Activated CD4-positive, alpha-beta T cell treated with anti-CD3 and anti-CD28 coated beads, Interleukin-2, amount 10 ng/mL, durations not matched to agents 24 days and 14 days (primary cell): ENCODE results near the gene ANKS3. TPM values are rescaled to one million over a fixed set of nuclear protein-coding genes. Genes with fewer than 3 reads are reported as not detected.
A peak's percentile ranks its signal among the peaks of the same experiment; 100 is the strongest.
"Not testable (repeated sequence)": the region's sequence is repeated elsewhere in the genome, so short reads cannot be mapped to it uniquely, and the experiment has no call there.

ENCODE experiments used
- DNase-seq: peaks from one replicate; pipeline ENCODE4 v3.0.0; 2022
- H3K27ac Mint-ChIP-seq: one replicate; pipeline ENCODE4 v1.8.0; 2022; ENCODE audit warnings: mild to moderate bottlenecking, mixed read lengths
- H3K27me3 Mint-ChIP-seq: one replicate; pipeline ENCODE4 v1.8.0; 2022; ENCODE audit warnings: mixed read lengths
- H3K36me3 Mint-ChIP-seq: one replicate; pipeline ENCODE4 v1.8.0; 2022; ENCODE audit warnings: low read depth, mild to moderate bottlenecking, mixed read lengths
- H3K4me1 Mint-ChIP-seq: one replicate; pipeline ENCODE4 v1.8.0; 2021; ENCODE audit warnings: mixed read lengths
- H3K4me3 Mint-ChIP-seq: one replicate; pipeline ENCODE4 v1.8.0; 2022; ENCODE audit warnings: mild to moderate bottlenecking, moderate library complexity, mixed read lengths
- H3K9me3 Mint-ChIP-seq: one replicate; pipeline ENCODE4 v1.8.0; 2021; ENCODE audit warnings: mixed read lengths
- intact Hi-C: fragments of 100-400 bp; cut with micrococcal nuclease; formaldehyde crosslinking; loops from one replicate; pipeline ENCODE4 v1.15.1; 2023
- total RNA-seq: library from RNA; stranded (reverse); gene quantifications from 2 replicates; pipeline ENCODE4 v1.2.3, GENCODE V29; 2022

Gene ANKS3
- total RNA-seq, 1 donor from 2014 or later, result 21.8 TPM

- peak overlapping the region; percentile 58 for H3K27ac Mint-ChIP-seq
- H3K36me3 Mint-ChIP-seq, result peaks cover 6% of the 10 kb centered on the region
- H3K27me3 Mint-ChIP-seq, result no peaks in the 10 kb centered on the region
- DNase-seq, result no peak
- H3K4me1 Mint-ChIP-seq, result peaks cover 14% of the 10 kb centered on the region
- H3K9me3 Mint-ChIP-seq, result no peaks in the 10 kb centered on the region
- intact Hi-C loops, result no loop called here
- no peak overlapping the region for H3K4me3 Mint-ChIP-seq
These were observed 14.0 kb upstream of the ANKS3 start for GRCh38 chr16:4747906-4748681.

GRCh38 chr16:4746991-4747574 is 13.0 kb upstream of the ANKS3 start:
- H3K27me3 Mint-ChIP-seq, result no peaks in the 10 kb centered on the region
- no peak for DNase-seq
- H3K36me3 Mint-ChIP-seq, result peaks cover 6% of the 10 kb centered on the region
- no peak overlapping the region for H3K27ac Mint-ChIP-seq
- no peaks in the 10 kb centered on the region for H3K9me3 Mint-ChIP-seq
- no peak overlapping the region for H3K4me3 Mint-ChIP-seq
- peaks cover 15% of the 10 kb centered on the region for H3K4me1 Mint-ChIP-seq
- intact Hi-C loops, result no loop called here

GRCh38 chr16:4746215-4746614 is 12.1 kb upstream of the ANKS3 start:
- Mint-ChIP-seq H3K4me3 (no peak overlapping the region), H3K27ac (no peak overlapping the region), H3K4me1 (peaks cover 15% of the 10 kb centered on the region), H3K9me3 (no peaks in the 10 kb centered on the region), H3K36me3 (peaks cover 2% of the 10 kb centered on the region), H3K27me3 (no peaks in the 10 kb centered on the region)
- intact Hi-C loops, result no loop called here
- no peak for DNase-seq

GRCh38 chr16:4745274-4745569 is 11.2 kb upstream of the ANKS3 start:
- Mint-ChIP-seq H3K4me1 (peaks cover 15% of the 10 kb centered on the region), H3K9me3 (no peaks in the 10 kb centered on the region), H3K27ac (no peak overlapping the region), H3K4me3 (no peak overlapping the region), H3K36me3 (no peaks in the 10 kb centered on the region), H3K27me3 (no peaks in the 10 kb centered on the region)
- DNase-seq, result no peak
- intact Hi-C loops, result no loop called here

- no peak overlapping the region for H3K4me3 Mint-ChIP-seq
- peaks cover 15% of the 10 kb centered on the region for H3K4me1 Mint-ChIP-seq
- no peak overlapping the region for H3K27ac Mint-ChIP-seq
- no peaks in the 10 kb centered on the region for H3K36me3 Mint-ChIP-seq
- DNase-seq, result no peak
- H3K9me3 Mint-ChIP-seq, result no peaks in the 10 kb centered on the region
- no peaks in the 10 kb centered on the region for H3K27me3 Mint-ChIP-seq
- intact Hi-C loops, result no loop called here
These were observed 10.6 kb upstream of the ANKS3 start for GRCh38 chr16:4744555-4745273.

- no peaks in the 10 kb centered on the region for H3K9me3 Mint-ChIP-seq
- H3K27me3 Mint-ChIP-seq, result no peaks in the 10 kb centered on the region
- peaks cover 11% of the 10 kb centered on the region for H3K4me1 Mint-ChIP-seq
- no peak for DNase-seq
- H3K4me3 Mint-ChIP-seq, result peak overlapping the region; percentile 71
- H3K27ac Mint-ChIP-seq, result no peak overlapping the region
- H3K36me3 Mint-ChIP-seq, result no peaks in the 10 kb centered on the region
- intact Hi-C loops, result no loop called here
These were observed 9.3 kb upstream of the ANKS3 start for GRCh38 chr16:4743226-4743878.

GRCh38 chr16:4738370-4738769 is 4.3 kb upstream of the ANKS3 start:
- H3K27ac Mint-ChIP-seq, H3K27me3 Mint-ChIP-seq, H3K9me3 Mint-ChIP-seq, DNase-seq, intact Hi-C loops, H3K4me3 Mint-ChIP-seq, H3K36me3 Mint-ChIP-seq: not testable (repeated sequence)
- H3K4me1 Mint-ChIP-seq, result peaks cover 12% of the 10 kb centered on the region

GRCh38 chr16:4737545-4737944 is 3.5 kb upstream of the ANKS3 start:
- intact Hi-C loops, result no loop called here
- Mint-ChIP-seq H3K27ac (no peak overlapping the region), H3K4me3 (no peak overlapping the region), H3K9me3 (no peaks in the 10 kb centered on the region), H3K36me3 (no peaks in the 10 kb centered on the region), H3K4me1 (peaks cover 13% of the 10 kb centered on the region), H3K27me3 (no peaks in the 10 kb centered on the region)
- DNase-seq, result no peak

- Mint-ChIP-seq H3K27ac (no peak overlapping the region), H3K4me3 (no peak overlapping the region), H3K27me3 (no peaks in the 10 kb centered on the region), H3K4me1 (peaks cover 13% of the 10 kb centered on the region), H3K36me3 (no peaks in the 10 kb centered on the region), H3K9me3 (no peaks in the 10 kb centered on the region)
- intact Hi-C loops, result no loop called here
- no peak for DNase-seq
These were observed 2.5 kb upstream of the ANKS3 start for GRCh38 chr16:4736546-4736945.

- Mint-ChIP-seq H3K9me3 (no peaks in the 10 kb centered on the region), H3K4me1 (peaks cover 13% of the 10 kb centered on the region), H3K27me3 (no peaks in the 10 kb centered on the region), H3K36me3 (peaks cover 2% of the 10 kb centered on the region), H3K4me3 (peak overlapping the region; percentile 93), H3K27ac (peak overlapping the region; percentile 91)
- intact Hi-C loops, result loop anchor here (1.0 to 2.0 kb wide), 5 partner anchors 32 to 222 kb away; partner anchors contain the start of genes NUDT16L1, ROGDI and ZNF500
- peak; percentile 98 for DNase-seq
These were observed 862 bp upstream of the ANKS3 start for GRCh38 chr16:4734730-4735535.

GRCh38 chr16:4733747-4734062 is 366 bp downstream of the ANKS3 start:
- DNase-seq, result no peak

GRCh38 chr16:4733211-4733742 is 794 bp downstream of the ANKS3 start:
- intact Hi-C loops, result no loop called here
- Mint-ChIP-seq H3K27ac (peak overlapping the region; percentile 39), H3K36me3 (peaks cover 7% of the 10 kb centered on the region), H3K4me3 (peak overlapping the region; percentile 93), H3K27me3 (no peaks in the 10 kb centered on the region), H3K9me3 (no peaks in the 10 kb centered on the region), H3K4me1 (peaks cover 13% of the 10 kb centered on the region)
- DNase-seq, result peak; percentile 61

More at GRCh38 chr16:4733747-4734062, 366 bp downstream of the ANKS3 start:
- H3K4me3 Mint-ChIP-seq, result peak overlapping the region; percentile 93
- H3K36me3 Mint-ChIP-seq, result peaks cover 5% of the 10 kb centered on the region
- H3K27ac Mint-ChIP-seq, result peak overlapping the region; percentile 67
- no peaks in the 10 kb centered on the region for H3K27me3 Mint-ChIP-seq
- no peaks in the 10 kb centered on the region for H3K9me3 Mint-ChIP-seq
- H3K4me1 Mint-ChIP-seq, result peaks cover 13% of the 10 kb centered on the region
- intact Hi-C loops, result loop anchor here (1.0 to 2.0 kb wide), 5 partner anchors 34 to 223 kb away; partner anchors contain the start of genes NUDT16L1, ROGDI and ZNF500

GRCh38 chr16:4729876-4730275 is 4.2 kb downstream of the ANKS3 start:
- Mint-ChIP-seq H3K9me3 (no peaks in the 10 kb centered on the region), H3K36me3 (peaks cover 11% of the 10 kb centered on the region), H3K27me3 (no peaks in the 10 kb centered on the region), H3K4me3 (no peak overlapping the region), H3K4me1 (peaks cover 6% of the 10 kb centered on the region), H3K27ac (no peak overlapping the region)
- DNase-seq, result no peak
- intact Hi-C loops, result no loop called here
